Panc1 (cell line): ENCODE results near the gene SCP2. TPM values are rescaled to one million over a fixed set of nuclear protein-coding genes. Genes with fewer than 3 reads are reported as not detected.

Source experiments
- ATAC-seq: fragments of 200-7000 bp; cut with Tn5 transposase; 2 replicates; pipeline ENCODE4 v1.9.1; 2020; ENCODE audit warnings: mild to moderate bottlenecking, moderate library complexity
- BruUV-seq: library from RNA; stranded (reverse); fragments of 400-500 nt; replicated peaks from 2 replicates; lab custom pipeline; 2021; lab: Mats Ljungman, UMichigan
- CTCF ChIA-PET: fragments of 300-600 bp; sonication (Branson Sonifier 250); formaldehyde crosslinking; loops from one replicate; lab custom pipeline; 2022; ENCODE audit warnings: antibody characterized with exemption; lab: Charles Lee
- POLR2A ChIA-PET: fragments of 300-600 bp; sonication (Branson Sonifier 250); formaldehyde crosslinking; loops from one replicate; lab custom pipeline; 2022; ENCODE audit warnings: antibody characterized with exemption; lab: Charles Lee
- DNase-seq: peaks from one replicate; pipeline ENCODE4 v3.0.0-alpha.2; 2010; ENCODE audit warnings: low read depth, low spot score
- H3K27ac ChIP-seq: 2 replicates; pipeline ENCODE4 v1.5.1; 2011; ENCODE audit warnings: mild to moderate bottlenecking, low read length, inconsistent platforms
- H3K27me3 ChIP-seq: fragments of 200-500 bp; sonication (Bioruptor generic); 2 replicates; pipeline ENCODE4 v1.6.0; 2014; ENCODE audit warnings: low read length, inconsistent platforms; ENCODE audit not compliant: control insufficient read depth, insufficient read depth
- H3K36me3 ChIP-seq: fragments of 200-500 bp; sonication (Bioruptor generic); 2 replicates; pipeline ENCODE4 v1.5.1; 2014; ENCODE audit warnings: inconsistent platforms, mild to moderate bottlenecking, low read length, moderate library complexity; ENCODE audit not compliant: control insufficient read depth, insufficient read depth
- H3K4me1 ChIP-seq: 2 replicates; pipeline ENCODE4 v1.5.1; 2011; ENCODE audit warnings: inconsistent platforms, mild to moderate bottlenecking, low read length, moderate library complexity; ENCODE audit not compliant: control insufficient read depth, insufficient read depth
- H3K4me3 ChIP-seq, 2 experiments: 2 replicates each; pipeline ENCODE4 v1.5.1; 2011 to 2012; ENCODE audit warnings: low read depth in 2 of 2, low read length in 2 of 2, mild to moderate bottlenecking in 2 of 2, inconsistent platforms in 1 of 2, moderate library complexity in 1 of 2
- H3K9me3 ChIP-seq: fragments of 200-500 bp; sonication (Bioruptor generic); 2 replicates; pipeline ENCODE4 v1.5.1; 2014; ENCODE audit warnings: low read depth, mild to moderate bottlenecking, inconsistent platforms, low read length, moderate library complexity; ENCODE audit not compliant: control insufficient read depth, insufficient read depth
- POLR2AphosphoS5 ChIP-seq: IDR thresholded peaks from 2 replicates; pipeline ENCODE4 v1.6.1; 2012; ENCODE audit warnings: mild to moderate bottlenecking, low read depth, low read length, moderate library complexity
- SIN3A ChIP-seq: IDR thresholded peaks from 2 replicates; pipeline ENCODE4 v1.6.1; 2012; ENCODE audit warnings: low read depth, mild to moderate bottlenecking, low read length, moderate library complexity, borderline replicate concordance; ENCODE audit not compliant: insufficient read depth
- TCF7L2 ChIP-seq: IDR thresholded peaks from 2 replicates; pipeline ENCODE4 v1.6.1; 2011; ENCODE audit warnings: mild to moderate bottlenecking, low read depth, low read length, inconsistent platforms
- in situ Hi-C: cut with HindIII; loops from 2 replicates; pipeline ENCODE4 v1.10.0; 2016; ENCODE audit warnings: low sequenced_read_pairs, low pct_unique_long_range_greater_than_20kb
- intact Hi-C: fragments of 100-400 bp; cut with micrococcal nuclease; formaldehyde crosslinking; loops from one replicate; pipeline ENCODE4 v1.10.0; 2022; ENCODE audit not compliant: unreplicated experiment
- total RNA-seq: library from RNA; stranded (reverse); gene quantifications from one replicate; pipeline ENCODE4 v1.2.1, GENCODE V29; 2021; ENCODE audit not compliant: unreplicated experiment
- TF ChIP-seq, protein P1 (sequence below), 2 experiments: IDR thresholded peaks; 2 replicates each; pipeline ENCODE4 v1.6.1; 2011 to 2012; ENCODE audit warnings: low read depth in 2 of 2, control low read depth in 1 of 2, low read length in 1 of 2, mild to moderate bottlenecking in 1 of 2, moderate library complexity in 1 of 2; ENCODE audit not compliant: insufficient read depth in 1 of 2
- TF ChIP-seq, protein P2 (sequence below): fragments of 450-650 bp; IDR thresholded peaks from 2 replicates; pipeline ENCODE4 v1.5.1; 2017; ENCODE audit warnings: mild to moderate bottlenecking

SCP2 gene
- total RNA-seq, 1 experiment from 2014 or later, result 88.7 TPM

DNA sequence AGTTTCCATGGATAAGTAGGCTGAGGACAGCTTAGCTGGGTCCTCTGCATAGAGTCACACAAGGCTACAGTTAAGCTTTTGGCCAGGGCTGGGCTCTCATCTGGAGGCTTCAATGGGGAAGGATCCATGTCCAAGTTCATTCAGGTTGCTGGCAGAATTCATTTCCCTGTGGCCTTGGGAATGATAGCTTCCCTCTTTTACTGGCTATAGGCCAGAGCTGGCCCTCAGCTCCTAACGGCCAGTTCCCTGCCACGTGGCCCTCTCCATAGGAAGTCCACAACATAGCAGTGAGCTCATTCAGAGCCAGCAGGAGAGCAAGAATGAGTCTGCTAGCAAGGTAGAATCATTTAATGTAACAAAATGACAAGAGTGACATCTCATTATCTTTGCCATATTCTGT, 119.9 kb downstream of the SCP2 start:
- CTCF ChIA-PET, result no interaction called here

DNA sequence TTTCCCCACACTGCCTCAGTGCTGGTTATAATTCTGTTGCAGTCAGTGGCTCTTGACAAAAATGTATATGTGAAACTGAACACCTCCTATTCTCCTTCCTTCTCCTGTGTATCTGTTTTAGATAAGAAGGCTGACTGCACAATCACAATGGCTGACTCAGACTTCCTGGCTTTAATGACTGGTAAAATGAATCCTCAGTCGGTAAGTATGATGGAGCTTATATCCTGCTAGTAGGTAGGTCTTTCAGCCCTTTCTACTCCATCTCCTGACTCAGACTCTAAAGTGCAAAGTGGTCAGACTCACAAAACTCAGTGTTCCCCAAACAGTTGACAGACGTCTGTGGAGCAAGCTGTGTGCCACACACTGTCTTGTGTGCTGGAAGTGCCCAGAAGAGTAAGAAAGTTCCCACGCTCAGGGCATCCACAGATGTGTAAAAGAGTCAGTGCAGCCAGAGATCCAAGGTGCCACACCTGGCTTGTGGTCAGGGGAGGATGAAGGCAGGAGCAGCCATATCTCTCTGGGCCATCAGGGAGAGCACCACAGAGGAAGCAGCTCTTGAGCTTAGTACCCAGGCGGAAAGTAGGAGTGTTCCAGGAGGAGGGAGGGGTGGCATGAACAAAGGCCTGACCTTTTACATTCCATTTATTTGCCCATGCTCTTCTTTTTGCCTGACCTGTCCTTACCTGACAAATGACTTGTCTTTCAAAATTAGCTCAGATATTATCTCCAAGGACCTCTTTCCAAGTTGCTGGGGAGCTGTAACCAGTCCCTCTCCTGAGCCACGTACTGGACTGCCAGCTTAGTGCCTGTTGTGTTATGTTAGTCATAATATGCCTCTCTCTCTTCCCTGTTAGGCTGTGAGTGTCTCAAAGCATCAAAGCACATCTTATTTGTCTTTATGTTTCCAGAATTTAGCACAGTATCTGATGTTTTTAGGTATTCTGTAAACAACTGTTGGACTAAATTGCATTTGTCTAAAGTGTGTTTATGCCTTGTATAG, 121.0 kb downstream of the SCP2 start:
- Histone ChIP-seq H3K4me3 (no peak overlapping the region), H3K27ac (peak overlapping the region; percentile 26), H3K9me3 (no peaks in the 10 kb centered on the region), H3K36me3 (peaks cover 5% of the 10 kb centered on the region), H3K4me1 (peaks cover 17% of the 10 kb centered on the region), H3K27me3 (no peaks in the 10 kb centered on the region)
- ATAC-seq (peak; percentile 61), DNase-seq (no peak)
- in situ Hi-C loops (no loop called here), intact Hi-C loops (loop anchor here (10.0 kb wide), 1 partner anchor 127 kb away; no protein-coding TSS in a partner anchor)
- CTCF ChIA-PET, result no interaction called here
- no TSS peak for BruUV-seq
- TF ChIP-seq, protein P1, sequence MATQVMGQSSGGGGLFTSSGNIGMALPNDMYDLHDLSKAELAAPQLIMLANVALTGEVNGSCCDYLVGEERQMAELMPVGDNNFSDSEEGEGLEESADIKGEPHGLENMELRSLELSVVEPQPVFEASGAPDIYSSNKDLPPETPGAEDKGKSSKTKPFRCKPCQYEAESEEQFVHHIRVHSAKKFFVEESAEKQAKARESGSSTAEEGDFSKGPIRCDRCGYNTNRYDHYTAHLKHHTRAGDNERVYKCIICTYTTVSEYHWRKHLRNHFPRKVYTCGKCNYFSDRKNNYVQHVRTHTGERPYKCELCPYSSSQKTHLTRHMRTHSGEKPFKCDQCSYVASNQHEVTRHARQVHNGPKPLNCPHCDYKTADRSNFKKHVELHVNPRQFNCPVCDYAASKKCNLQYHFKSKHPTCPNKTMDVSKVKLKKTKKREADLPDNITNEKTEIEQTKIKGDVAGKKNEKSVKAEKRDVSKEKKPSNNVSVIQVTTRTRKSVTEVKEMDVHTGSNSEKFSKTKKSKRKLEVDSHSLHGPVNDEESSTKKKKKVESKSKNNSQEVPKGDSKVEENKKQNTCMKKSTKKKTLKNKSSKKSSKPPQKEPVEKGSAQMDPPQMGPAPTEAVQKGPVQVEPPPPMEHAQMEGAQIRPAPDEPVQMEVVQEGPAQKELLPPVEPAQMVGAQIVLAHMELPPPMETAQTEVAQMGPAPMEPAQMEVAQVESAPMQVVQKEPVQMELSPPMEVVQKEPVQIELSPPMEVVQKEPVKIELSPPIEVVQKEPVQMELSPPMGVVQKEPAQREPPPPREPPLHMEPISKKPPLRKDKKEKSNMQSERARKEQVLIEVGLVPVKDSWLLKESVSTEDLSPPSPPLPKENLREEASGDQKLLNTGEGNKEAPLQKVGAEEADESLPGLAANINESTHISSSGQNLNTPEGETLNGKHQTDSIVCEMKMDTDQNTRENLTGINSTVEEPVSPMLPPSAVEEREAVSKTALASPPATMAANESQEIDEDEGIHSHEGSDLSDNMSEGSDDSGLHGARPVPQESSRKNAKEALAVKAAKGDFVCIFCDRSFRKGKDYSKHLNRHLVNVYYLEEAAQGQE (IDR thresholded peaks at IDR 0.05; ENCODE audit: insufficient read depth in 1 of 2, low read depth in 2 of 2, low read length in 1 of 2), result no peak
- POLR2A ChIA-PET, result no interaction called here

More for the DNA sequence above, 119.9 kb downstream of the SCP2 start:
- BruUV-seq, result no TSS peak
- peak overlapping the region; percentile 31 for H3K27ac ChIP-seq
- in situ Hi-C loops (no loop called here), intact Hi-C loops (loop anchor here (10.0 kb wide), 1 partner anchor 128 kb away; no protein-coding TSS in a partner anchor)
- ATAC-seq (peak; percentile 78), DNase-seq (no peak)
- peaks cover 5% of the 10 kb centered on the region for H3K36me3 ChIP-seq
- POLR2A ChIA-PET, result no interaction called here
- no peaks in the 10 kb centered on the region for H3K9me3 ChIP-seq
- TF ChIP-seq SIN3A (no peak), TCF7L2 (no peak), POLR2AphosphoS5 (no peak)
- TF ChIP-seq, protein P2, sequence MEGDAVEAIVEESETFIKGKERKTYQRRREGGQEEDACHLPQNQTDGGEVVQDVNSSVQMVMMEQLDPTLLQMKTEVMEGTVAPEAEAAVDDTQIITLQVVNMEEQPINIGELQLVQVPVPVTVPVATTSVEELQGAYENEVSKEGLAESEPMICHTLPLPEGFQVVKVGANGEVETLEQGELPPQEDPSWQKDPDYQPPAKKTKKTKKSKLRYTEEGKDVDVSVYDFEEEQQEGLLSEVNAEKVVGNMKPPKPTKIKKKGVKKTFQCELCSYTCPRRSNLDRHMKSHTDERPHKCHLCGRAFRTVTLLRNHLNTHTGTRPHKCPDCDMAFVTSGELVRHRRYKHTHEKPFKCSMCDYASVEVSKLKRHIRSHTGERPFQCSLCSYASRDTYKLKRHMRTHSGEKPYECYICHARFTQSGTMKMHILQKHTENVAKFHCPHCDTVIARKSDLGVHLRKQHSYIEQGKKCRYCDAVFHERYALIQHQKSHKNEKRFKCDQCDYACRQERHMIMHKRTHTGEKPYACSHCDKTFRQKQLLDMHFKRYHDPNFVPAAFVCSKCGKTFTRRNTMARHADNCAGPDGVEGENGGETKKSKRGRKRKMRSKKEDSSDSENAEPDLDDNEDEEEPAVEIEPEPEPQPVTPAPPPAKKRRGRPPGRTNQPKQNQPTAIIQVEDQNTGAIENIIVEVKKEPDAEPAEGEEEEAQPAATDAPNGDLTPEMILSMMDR, result no peak
- TF ChIP-seq, protein P1 (IDR thresholded peaks at IDR 0.05; ENCODE audit: insufficient read depth in 1 of 2, low read depth in 2 of 2, low read length in 1 of 2), result no peak
- no peak overlapping the region for H3K4me3 ChIP-seq
- no peaks in the 10 kb centered on the region for H3K27me3 ChIP-seq
- H3K4me1 ChIP-seq, result peaks cover 17% of the 10 kb centered on the region
